ENCODE results near the gene MATN1.

MATN1 gene

DNA sequence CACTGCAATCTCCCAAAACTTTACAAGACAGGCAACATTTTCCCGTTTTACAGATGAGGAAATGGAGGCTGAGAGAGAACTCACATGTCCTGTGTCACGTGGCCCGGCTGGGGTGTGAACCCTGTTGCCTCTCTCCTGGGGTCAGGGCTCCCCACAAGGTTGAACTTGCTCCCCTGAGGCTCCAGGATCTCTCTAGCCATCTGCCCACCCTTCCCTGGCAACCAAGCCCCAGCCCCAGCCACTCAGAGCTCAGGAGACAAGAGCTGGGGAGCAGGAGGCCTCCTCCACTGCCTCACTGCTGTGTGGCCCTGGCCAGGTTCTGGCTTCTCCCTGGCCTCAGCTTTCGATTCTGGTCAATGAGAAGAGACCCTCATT is 22.4 kb upstream of the MATN1 start:
- Histone ChIP-seq H3K9ac (ENCODE audit: low read length) (no peak overlapping the region), H3K27me3 (ENCODE audit: insufficient read depth, low read length) (peaks cover 5% of the 10 kb centered on the region; the same call in 1 of the 2 replicates), H3K4me2 (ENCODE audit: low read length) (no peak overlapping the region), H4K20me1 (ENCODE audit: insufficient read depth, low read length) (no peaks in the 10 kb centered on the region), H3K9me2 (ENCODE audit: low read depth, low read length) (no peaks in the 10 kb centered on the region), H3K4me1 (ENCODE audit: insufficient read depth, low read length, severe bottlenecking) (peaks cover 68% of the 10 kb centered on the region), H3K4me3 (ENCODE audit: low read depth, low read length, poor library complexity, severe bottlenecking) (no peak overlapping the region), H3K79me2 (ENCODE audit: insufficient read depth, low read length) (no peaks in the 10 kb centered on the region), H3F3A (ENCODE audit: insufficient read depth, low read length) (no peaks in the 10 kb centered on the region), H3K27ac (ENCODE audit: low read depth, low read length, poor library complexity, severe bottlenecking) (no peak overlapping the region), H2AFZ (ENCODE audit: low read length) (no peak overlapping the region), H3K9me3 (ENCODE audit: low read length) (no peaks in the 10 kb centered on the region), H3K36me3 (ENCODE audit: insufficient read depth, low read length) (peaks cover 13% of the 10 kb centered on the region; the same call in 1 of the 2 replicates)
- TF ChIP-seq, protein P1, sequence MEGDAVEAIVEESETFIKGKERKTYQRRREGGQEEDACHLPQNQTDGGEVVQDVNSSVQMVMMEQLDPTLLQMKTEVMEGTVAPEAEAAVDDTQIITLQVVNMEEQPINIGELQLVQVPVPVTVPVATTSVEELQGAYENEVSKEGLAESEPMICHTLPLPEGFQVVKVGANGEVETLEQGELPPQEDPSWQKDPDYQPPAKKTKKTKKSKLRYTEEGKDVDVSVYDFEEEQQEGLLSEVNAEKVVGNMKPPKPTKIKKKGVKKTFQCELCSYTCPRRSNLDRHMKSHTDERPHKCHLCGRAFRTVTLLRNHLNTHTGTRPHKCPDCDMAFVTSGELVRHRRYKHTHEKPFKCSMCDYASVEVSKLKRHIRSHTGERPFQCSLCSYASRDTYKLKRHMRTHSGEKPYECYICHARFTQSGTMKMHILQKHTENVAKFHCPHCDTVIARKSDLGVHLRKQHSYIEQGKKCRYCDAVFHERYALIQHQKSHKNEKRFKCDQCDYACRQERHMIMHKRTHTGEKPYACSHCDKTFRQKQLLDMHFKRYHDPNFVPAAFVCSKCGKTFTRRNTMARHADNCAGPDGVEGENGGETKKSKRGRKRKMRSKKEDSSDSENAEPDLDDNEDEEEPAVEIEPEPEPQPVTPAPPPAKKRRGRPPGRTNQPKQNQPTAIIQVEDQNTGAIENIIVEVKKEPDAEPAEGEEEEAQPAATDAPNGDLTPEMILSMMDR (IDR thresholded peaks at IDR 0.05; ENCODE audit: low read length), result no peak
- no peak for TF ChIP-seq EZH2 (IDR thresholded peaks at IDR 0.05; ENCODE audit: borderline replicate concordance, low read length)

DNA sequence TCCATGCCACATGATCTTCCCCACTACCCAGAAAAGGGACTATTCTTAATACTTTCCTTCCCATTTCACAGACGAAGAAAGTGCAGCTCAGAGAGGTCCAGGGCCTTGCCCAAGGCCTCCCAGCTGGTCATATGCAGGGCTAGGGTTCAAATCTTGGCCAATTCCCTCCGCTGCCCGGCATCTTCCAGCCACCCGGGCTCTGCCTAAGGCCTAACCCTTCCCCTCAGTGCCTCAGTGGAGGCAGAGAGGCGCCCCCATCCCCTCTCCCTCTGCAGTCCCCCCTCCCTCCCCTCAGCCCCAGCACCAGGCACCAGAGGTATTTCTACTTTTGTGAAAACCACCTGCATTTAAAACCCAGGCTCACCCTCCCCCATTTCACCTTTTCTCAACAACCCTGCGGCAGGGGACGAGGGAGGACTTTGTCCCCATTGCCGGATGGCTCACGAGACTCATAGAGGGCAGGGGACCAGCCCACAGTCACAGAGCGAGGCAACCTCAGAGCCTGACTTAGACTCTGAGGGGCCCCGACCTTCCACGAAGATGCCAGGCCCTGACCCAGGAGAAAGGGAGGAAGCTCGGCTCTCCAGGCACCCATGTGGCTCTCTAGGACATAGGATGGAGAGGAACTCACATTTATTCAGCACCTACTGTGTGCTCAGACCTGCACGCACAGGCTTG is 21.9 kb upstream of the MATN1 start:
- H2AFZ ChIP-seq (ENCODE audit: low read length), result no peak overlapping the region
- no peak for TF ChIP-seq EZH2 (IDR thresholded peaks at IDR 0.05; ENCODE audit: borderline replicate concordance, low read length)
- TF ChIP-seq, protein P1 (IDR thresholded peaks at IDR 0.05; ENCODE audit: low read length), result no peak
- H3K4me2 ChIP-seq (ENCODE audit: low read length), result no peak overlapping the region
- H3K4me1 ChIP-seq (ENCODE audit: insufficient read depth, low read length, severe bottlenecking), result peaks cover 63% of the 10 kb centered on the region
- H4K20me1 ChIP-seq (ENCODE audit: insufficient read depth, low read length), result no peaks in the 10 kb centered on the region
- no peaks in the 10 kb centered on the region for H3K79me2 ChIP-seq (ENCODE audit: insufficient read depth, low read length)
- H3K27me3 ChIP-seq (ENCODE audit: insufficient read depth, low read length), result peaks cover 5% of the 10 kb centered on the region; the same call in 1 of the 2 replicates
- H3K9me3 ChIP-seq (ENCODE audit: low read length), result no peaks in the 10 kb centered on the region
- H3K4me3 ChIP-seq (ENCODE audit: low read depth, low read length, poor library complexity, severe bottlenecking), result no peak overlapping the region
- peaks cover 13% of the 10 kb centered on the region; the same call in 1 of the 2 replicates for H3K36me3 ChIP-seq (ENCODE audit: insufficient read depth, low read length)
- no peaks in the 10 kb centered on the region for H3F3A ChIP-seq (ENCODE audit: insufficient read depth, low read length)
- H3K9ac ChIP-seq (ENCODE audit: low read length), result no peak overlapping the region
- H3K27ac ChIP-seq (ENCODE audit: low read depth, low read length, poor library complexity, severe bottlenecking), result no peak overlapping the region
- H3K9me2 ChIP-seq (ENCODE audit: low read depth, low read length), result no peaks in the 10 kb centered on the region

DNA sequence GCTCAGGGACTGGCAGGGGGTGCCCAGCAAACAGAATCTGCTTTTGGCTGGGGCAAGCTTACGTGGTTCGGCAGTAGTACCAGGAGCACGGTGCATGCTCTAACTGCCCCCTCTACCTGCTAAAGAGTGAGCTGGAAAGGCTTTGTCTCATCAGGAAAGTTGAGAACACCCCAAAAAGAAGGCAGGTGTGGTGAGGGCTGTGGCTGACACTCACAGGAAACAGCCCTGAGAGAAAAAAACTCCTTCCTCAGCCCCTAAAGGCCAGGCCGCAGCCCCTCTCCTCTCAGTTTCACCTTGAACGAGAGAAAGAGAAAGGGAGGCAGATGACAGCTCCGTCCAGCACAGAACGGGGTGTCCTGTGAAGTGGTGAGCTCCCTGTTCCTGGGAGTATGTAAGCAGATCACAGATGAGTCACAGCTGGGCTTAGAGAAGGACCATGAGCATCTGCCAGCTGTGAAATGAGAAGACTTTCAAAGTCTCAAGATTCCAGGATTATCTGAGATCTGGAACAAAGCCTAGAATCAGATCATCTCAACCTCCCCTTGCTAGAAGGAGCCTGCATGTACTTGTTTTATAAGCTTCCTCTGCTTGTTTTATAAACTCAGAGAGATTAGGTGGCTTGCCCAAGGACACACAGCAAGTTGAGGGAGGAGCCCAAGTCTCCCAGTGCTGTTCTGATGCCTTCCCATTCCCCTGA is 20.8 kb upstream of the MATN1 start:
- TF ChIP-seq, protein P1 (IDR thresholded peaks at IDR 0.05; ENCODE audit: low read length), result no peak
- no peak for TF ChIP-seq EZH2 (IDR thresholded peaks at IDR 0.05; ENCODE audit: borderline replicate concordance, low read length)
- Histone ChIP-seq H3K9me3 (ENCODE audit: low read length) (no peaks in the 10 kb centered on the region), H4K20me1 (ENCODE audit: insufficient read depth, low read length) (no peaks in the 10 kb centered on the region), H3K36me3 (ENCODE audit: insufficient read depth, low read length) (peaks cover 18% of the 10 kb centered on the region), H3K9ac (ENCODE audit: low read length) (no peak overlapping the region), H3K79me2 (ENCODE audit: insufficient read depth, low read length) (no peaks in the 10 kb centered on the region), H3K27me3 (ENCODE audit: insufficient read depth, low read length) (peaks cover 5% of the 10 kb centered on the region; the same call in 1 of the 2 replicates), H2AFZ (ENCODE audit: low read length) (no peak overlapping the region), H3F3A (ENCODE audit: insufficient read depth, low read length) (no peaks in the 10 kb centered on the region), H3K4me3 (ENCODE audit: low read depth, low read length, poor library complexity, severe bottlenecking) (no peak overlapping the region), H3K4me2 (ENCODE audit: low read length) (peak overlapping the region; percentile 20; the same call in 1 of the 2 replicates), H3K27ac (ENCODE audit: low read depth, low read length, poor library complexity, severe bottlenecking) (peak overlapping the region; percentile 53), H3K9me2 (ENCODE audit: low read depth, low read length) (no peaks in the 10 kb centered on the region), H3K4me1 (ENCODE audit: insufficient read depth, low read length, severe bottlenecking) (peaks cover 52% of the 10 kb centered on the region)
